OCI-LY7 (cell line): ENCODE data around the gene NR5A2.

Source experiments
- CTCF ChIP-seq: fragments of 200-600 bp; sonication (generic); conservative IDR thresholded peaks from 2 replicates; pipeline ENCODE4 v1.5.1; 2014; ENCODE audit warnings: mild to moderate bottlenecking, antibody characterized with exemption, low read length, moderate library complexity, mixed read lengths
- EZH2phosphoT487 ChIP-seq: fragments of 200-600 bp; sonication (generic); IDR thresholded peaks from 2 replicates; pipeline ENCODE4 v1.6.1; 2018; ENCODE audit warnings: low read depth, borderline replicate concordance, mild to moderate bottlenecking, mixed run types, antibody characterized with exemption, low read length, moderate library complexity, mixed read lengths

GRCh38 chr1:200040481-200041138 is 13.1 kb downstream of the NR5A2 start:
- TF ChIP-seq CTCF, result no peak
- peak; percentile 20; the same call in 1 of the 2 replicates for TF ChIP-seq EZH2phosphoT487
